ENCODE data around the gene PSKH1. TPM values are rescaled to one million over a fixed set of nuclear protein-coding genes. Genes with fewer than 3 reads are reported as not detected.
A peak's percentile ranks its signal among the peaks of the same experiment; 100 is the strongest.
"Not testable (repeated sequence)": the region's sequence is repeated elsewhere in the genome, so short reads cannot be mapped to it uniquely, and the experiment has no call there.

The PSKH1 gene
- total RNA-seq, 1 experiment from 2014 or later = 8.1 TPM

GRCh38 chr16:67924140-67924906, 31.3 kb downstream of the PSKH1 start:
- no peak for DNase-seq (ENCODE audit: low spot score)

- no peak for DNase-seq (ENCODE audit: low spot score)
Measured at GRCh38 chr16:67926181-67926750, 33.2 kb downstream of the PSKH1 start.

GRCh38 chr16:67927131-67927941, 34.3 kb downstream of the PSKH1 start:
- no peak for DNase-seq (ENCODE audit: low spot score)

- DNase-seq (ENCODE audit: low spot score) = no peak
Measured at GRCh38 chr16:67928147-67928546, 35.1 kb downstream of the PSKH1 start.

- DNase-seq (ENCODE audit: low spot score) = peak; percentile 63
Measured at GRCh38 chr16:67928561-67929364, 35.7 kb downstream of the PSKH1 start.

GRCh38 chr16:67930191-67930590, 37.1 kb downstream of the PSKH1 start:
- no peak for DNase-seq (ENCODE audit: low spot score)

GRCh38 chr16:67930678-67931211, 37.7 kb downstream of the PSKH1 start:
- no peak for DNase-seq (ENCODE audit: low spot score)

- DNase-seq (ENCODE audit: low spot score) = no peak
Measured at GRCh38 chr16:67931712-67932461, 38.8 kb downstream of the PSKH1 start, which contains the start of gene CTRL. TSS of gene CTRL (minus strand) at chr16:67931862. CDS start at chr16:67931852, 10 bp downstream.

- DNase-seq (ENCODE audit: low spot score) = no peak
Measured at GRCh38 chr16:67932462-67932840, 39.4 kb downstream of the PSKH1 start.

GRCh38 chr16:67933805-67934204, 40.8 kb downstream of the PSKH1 start:
- DNase-seq (ENCODE audit: low spot score) = no peak

- DNase-seq (ENCODE audit: low spot score) = no peak
Measured at GRCh38 chr16:67934306-67935100, 41.4 kb downstream of the PSKH1 start.

- no peak for DNase-seq (ENCODE audit: low spot score)
Measured at GRCh38 chr16:67935101-67935401, 42.0 kb downstream of the PSKH1 start.

GRCh38 chr16:67935402-67936123, 42.5 kb downstream of the PSKH1 start:
- peak; percentile 95 for DNase-seq (ENCODE audit: low spot score)

GRCh38 chr16:67936124-67936879, 43.2 kb downstream of the PSKH1 start, which contains the start of gene PSMB10:
TSS of gene PSMB10 (minus strand) at chr16:67936850. CDS start at chr16:67936749, 101 bp downstream.
- DNase-seq (ENCODE audit: low spot score) = peak; percentile 65

GRCh38 chr16:67936880-67937605, 44.0 kb downstream of the PSKH1 start:
- no peak for DNase-seq (ENCODE audit: low spot score)

GRCh38 chr16:67937713-67938112, 44.7 kb downstream of the PSKH1 start:
- not testable (repeated sequence) for DNase-seq (ENCODE audit: low spot score)

GRCh38 chr16:67939507-67940445, 46.7 kb downstream of the PSKH1 start:
- DNase-seq (ENCODE audit: low spot score) = no peak

Data from H4 (cell line).